Measurements from ENCODE around the gene LINS1.

DNA sequence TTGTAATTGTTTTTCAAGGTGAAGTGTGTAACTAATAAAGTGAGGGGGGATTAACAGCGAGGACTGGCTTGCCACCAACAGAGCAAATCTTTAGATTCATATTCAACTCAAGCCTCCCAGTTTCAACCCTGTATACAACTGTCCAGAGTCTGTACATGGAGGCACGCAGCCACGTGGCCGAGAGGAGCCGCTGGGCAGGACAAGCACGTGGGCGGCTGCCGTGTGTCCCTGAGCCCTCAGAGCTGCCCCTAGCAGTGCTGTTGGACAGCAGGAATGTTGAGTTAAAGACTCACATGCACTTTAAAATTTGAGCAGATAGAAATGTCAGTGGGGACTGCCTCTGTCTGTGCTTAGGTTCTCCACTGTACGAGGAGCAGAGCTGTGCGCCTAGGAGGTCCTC, 29.8 kb upstream of the LINS1 start:
- TF ChIP-seq, protein P1, sequence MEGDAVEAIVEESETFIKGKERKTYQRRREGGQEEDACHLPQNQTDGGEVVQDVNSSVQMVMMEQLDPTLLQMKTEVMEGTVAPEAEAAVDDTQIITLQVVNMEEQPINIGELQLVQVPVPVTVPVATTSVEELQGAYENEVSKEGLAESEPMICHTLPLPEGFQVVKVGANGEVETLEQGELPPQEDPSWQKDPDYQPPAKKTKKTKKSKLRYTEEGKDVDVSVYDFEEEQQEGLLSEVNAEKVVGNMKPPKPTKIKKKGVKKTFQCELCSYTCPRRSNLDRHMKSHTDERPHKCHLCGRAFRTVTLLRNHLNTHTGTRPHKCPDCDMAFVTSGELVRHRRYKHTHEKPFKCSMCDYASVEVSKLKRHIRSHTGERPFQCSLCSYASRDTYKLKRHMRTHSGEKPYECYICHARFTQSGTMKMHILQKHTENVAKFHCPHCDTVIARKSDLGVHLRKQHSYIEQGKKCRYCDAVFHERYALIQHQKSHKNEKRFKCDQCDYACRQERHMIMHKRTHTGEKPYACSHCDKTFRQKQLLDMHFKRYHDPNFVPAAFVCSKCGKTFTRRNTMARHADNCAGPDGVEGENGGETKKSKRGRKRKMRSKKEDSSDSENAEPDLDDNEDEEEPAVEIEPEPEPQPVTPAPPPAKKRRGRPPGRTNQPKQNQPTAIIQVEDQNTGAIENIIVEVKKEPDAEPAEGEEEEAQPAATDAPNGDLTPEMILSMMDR (IDR thresholded peaks at IDR 0.05), result no peak
- no peak for TF ChIP-seq EZH2 (IDR thresholded peaks at IDR 0.05; ENCODE audit: borderline replicate concordance, insufficient read depth, low read depth, low read length, poor library complexity, severe bottlenecking)
